Measurements from ENCODE around the gene DPH2. TPM values are rescaled to one million over a fixed set of nuclear protein-coding genes. Genes with fewer than 3 reads are reported as not detected.

The DPH2 gene
- total RNA-seq, 4 donors from 2014 or later, result 13.1 to 29.4 (median 17.1) TPM

- in situ Hi-C loops (cut with MboI; ENCODE audit: low pct_ligation_motif_present in 1 of 4, low pct_unique_long_range_greater_than_20kb in 1 of 4, low sequenced_read_pairs in 3 of 4) (no loop called here), intact Hi-C loops (cut with DNase I; ENCODE audit: low total_unique reads) (no loop called here)
- DNase-seq, result no peak
- H3K4me1 ChIP-seq, result peaks cover 2 to 11% (median 9%) of the 10 kb centered on the region in 4 donors
- TF ChIP-seq CTCF (IDR thresholded peaks at IDR 0.05), result no peak
- TF ChIP-seq POLR2A (IDR thresholded peaks at IDR 0.05), result no peak
- no peak for TF ChIP-seq POLR2AphosphoS5 (IDR thresholded peaks at IDR 0.05)
- TF ChIP-seq EP300 (IDR thresholded peaks at IDR 0.05; ENCODE audit: low read depth), result no peak
- no peaks in the 10 kb centered on the region for H3K27me3 ChIP-seq
- H3K27ac ChIP-seq, result no peak overlapping the region
- no peaks in the 10 kb centered on the region for H3K9me3 ChIP-seq
- whole genome bisulfite sequencing, 2 donors (ENCODE audit: low coverage in 1 of 2), result 89% methylated on average over 8 of the region's 13 CpGs; no CpG with 5 or more reads in 1 of the 2 donors
- H3K36me3 ChIP-seq, result no peaks in the 10 kb centered on the region
- H3K4me3 ChIP-seq, result no peak overlapping the region
These were observed 49.7 kb downstream of the DPH2 start for GRCh38 chr1:44019466-44019948.

DNA sequence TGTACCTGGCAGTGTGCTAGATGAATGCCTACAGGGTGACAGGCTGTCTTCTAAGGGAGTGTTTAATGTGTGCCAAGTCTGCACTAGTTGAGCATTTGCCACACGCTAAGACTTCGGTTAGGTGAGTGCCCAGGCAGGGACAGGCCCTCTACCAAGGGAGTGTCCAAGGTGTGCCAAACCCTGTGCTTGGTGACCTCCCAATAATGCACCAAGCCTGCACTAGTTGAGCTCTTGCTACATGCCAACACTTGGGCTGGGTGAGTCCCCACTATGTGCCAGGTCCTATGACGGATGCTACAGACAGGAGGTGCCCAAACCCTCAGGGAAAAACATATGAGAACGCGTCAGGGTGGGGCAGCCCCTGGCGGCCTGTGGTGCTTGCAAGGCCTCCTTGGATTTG is 50.7 kb downstream of the DPH2 start:
- no peaks in the 10 kb centered on the region for H3K36me3 ChIP-seq
- no peaks in the 10 kb centered on the region for H3K27me3 ChIP-seq
- H3K27ac ChIP-seq, result no peak overlapping the region
- H3K4me3 ChIP-seq, result no peak overlapping the region
- in situ Hi-C loops (cut with MboI; ENCODE audit: low pct_ligation_motif_present in 1 of 4, low pct_unique_long_range_greater_than_20kb in 1 of 4, low sequenced_read_pairs in 3 of 4) (no loop called here), intact Hi-C loops (cut with DNase I; ENCODE audit: low total_unique reads) (no loop called here)
- no peaks in the 10 kb centered on the region for H3K9me3 ChIP-seq
- H3K4me1 ChIP-seq, result peaks cover 0 to 7% (median 5%) of the 10 kb centered on the region in 4 donors
- no peak for DNase-seq
- 94% methylated on average over 6 of the region's 6 CpGs; no CpG with 5 or more reads in 1 of the 2 donors for WGBS, 2 donors (ENCODE audit: low coverage in 1 of 2)
- TF ChIP-seq POLR2AphosphoS5 (IDR thresholded peaks at IDR 0.05), result no peak
- TF ChIP-seq CTCF (IDR thresholded peaks at IDR 0.05), result no peak
- no peak for TF ChIP-seq POLR2A (IDR thresholded peaks at IDR 0.05)
- no peak for TF ChIP-seq EP300 (IDR thresholded peaks at IDR 0.05; ENCODE audit: low read depth)

DNA sequence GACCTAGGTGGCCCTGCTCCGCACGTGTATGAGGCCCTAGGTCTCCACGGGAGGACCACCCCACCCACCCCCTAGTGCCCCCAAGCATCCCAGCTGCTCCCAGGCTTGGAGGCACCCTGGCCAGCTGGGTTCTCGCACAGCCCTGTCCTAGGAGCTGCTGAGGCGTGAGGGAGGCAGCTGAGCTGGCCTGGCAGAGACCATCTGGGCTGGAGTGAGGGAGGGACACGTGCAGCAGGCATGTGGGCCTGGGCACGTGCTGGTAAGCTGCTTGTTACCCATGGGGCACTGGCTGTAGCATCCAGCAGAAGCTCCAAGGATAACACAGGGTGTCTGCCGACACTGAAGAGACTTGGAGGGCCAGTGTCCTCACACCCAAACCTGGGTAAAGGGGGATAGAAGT is 51.3 kb downstream of the DPH2 start:
- H3K27me3 ChIP-seq, result no peaks in the 10 kb centered on the region
- H3K4me3 ChIP-seq, result no peak overlapping the region
- intact Hi-C loops (cut with DNase I; ENCODE audit: low total_unique reads) (no loop called here), in situ Hi-C loops (cut with MboI; ENCODE audit: low pct_ligation_motif_present in 1 of 4, low pct_unique_long_range_greater_than_20kb in 1 of 4, low sequenced_read_pairs in 3 of 4) (no loop called here)
- H3K4me1 ChIP-seq, result peaks cover 3 to 14% (median 10%) of the 10 kb centered on the region in 4 donors
- no peaks in the 10 kb centered on the region for H3K36me3 ChIP-seq
- DNase-seq, result no peak
- H3K27ac ChIP-seq, result no peak overlapping the region
- H3K9me3 ChIP-seq, result no peaks in the 10 kb centered on the region
- no peak for TF ChIP-seq POLR2A (IDR thresholded peaks at IDR 0.05)
- no peak for TF ChIP-seq EP300 (IDR thresholded peaks at IDR 0.05; ENCODE audit: low read depth)
- TF ChIP-seq CTCF (IDR thresholded peaks at IDR 0.05), result no peak
- TF ChIP-seq POLR2AphosphoS5 (IDR thresholded peaks at IDR 0.05), result no peak
- 92% methylated on average over 7 of the region's 8 CpGs; no CpG with 5 or more reads in 1 of the 2 donors for WGBS, 2 donors (ENCODE audit: low coverage in 1 of 2)

DNA sequence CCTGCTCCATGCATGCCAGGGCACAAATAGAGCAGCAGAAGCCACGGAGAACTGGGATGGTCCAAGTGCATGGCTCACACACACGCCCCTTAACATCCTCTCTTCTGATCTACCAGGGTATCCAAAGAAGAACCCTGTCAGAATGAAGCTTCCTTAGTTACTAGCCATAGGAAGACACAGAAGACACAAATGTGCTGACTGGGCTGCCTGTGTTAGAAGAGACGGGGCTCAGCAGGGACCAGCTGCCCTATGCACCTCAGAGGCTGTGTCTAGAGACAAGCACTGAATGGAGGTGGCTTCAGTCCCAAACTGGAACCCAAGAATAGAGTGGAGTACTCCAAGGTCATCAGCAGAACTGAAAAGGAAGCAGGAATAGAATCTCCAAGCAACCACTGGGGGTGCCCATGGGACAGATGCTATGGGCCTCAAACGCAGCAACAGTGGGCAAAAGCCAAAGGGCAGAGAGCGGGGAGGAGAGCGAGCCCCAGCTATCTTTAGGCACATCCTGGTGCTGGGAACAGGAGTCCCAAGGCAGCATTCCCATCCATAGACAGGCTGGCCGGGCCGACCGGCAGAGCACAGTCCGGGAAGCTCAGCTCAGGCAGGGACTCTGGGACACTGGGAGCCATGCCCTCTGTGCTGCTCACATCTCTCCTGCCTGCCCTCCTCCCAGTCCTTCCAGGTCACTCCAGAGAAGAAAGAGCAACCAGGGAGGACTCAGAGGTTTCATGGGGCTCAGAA is 51.9 kb downstream of the DPH2 start:
- DNase-seq, result no peak
- H3K27ac ChIP-seq, result no peak overlapping the region
- no peaks in the 10 kb centered on the region for H3K36me3 ChIP-seq
- no peaks in the 10 kb centered on the region for H3K27me3 ChIP-seq
- H3K4me1 ChIP-seq, result peaks cover 6 to 20% (median 12%) of the 10 kb centered on the region in 4 donors
- in situ Hi-C loops (cut with MboI; ENCODE audit: low pct_ligation_motif_present in 1 of 4, low pct_unique_long_range_greater_than_20kb in 1 of 4, low sequenced_read_pairs in 3 of 4), result no loop called here
- intact Hi-C loops (cut with DNase I; ENCODE audit: low total_unique reads), result no loop called here
- H3K4me3 ChIP-seq, result no peak overlapping the region
- no peaks in the 10 kb centered on the region for H3K9me3 ChIP-seq
- TF ChIP-seq POLR2A (IDR thresholded peaks at IDR 0.05) (no peak), CTCF (IDR thresholded peaks at IDR 0.05) (no peak), EP300 (IDR thresholded peaks at IDR 0.05; ENCODE audit: low read depth) (no peak), POLR2AphosphoS5 (IDR thresholded peaks at IDR 0.05) (no peak)
- 88% methylated on average over 10 of the region's 10 CpGs; no CpG with 5 or more reads in 1 of the 2 donors for WGBS, 2 donors (ENCODE audit: low coverage in 1 of 2)

Other genes with a start within 250 kb of the DPH2 start
- gene ARTN, start 36.2 kb upstream of the DPH2 start, total RNA-seq, result 10 to 100 TPM in 1 of 4 donors, 1 to 10 TPM in 2, under 1 TPM in 1; 0.96 to 17.5 (median 1.9) TPM
- gene IPO13, start 23.1 kb upstream of the DPH2 start, total RNA-seq, result 10 to 100 TPM; 22.7 to 64.9 (median 36.5) TPM
- gene ATP6V0B, start 5.0 kb downstream of the DPH2 start, total RNA-seq, result 100 to 1,000 TPM in 2 of 4 donors, 10 to 100 TPM in 2; 29.2 to 203 (median 97.9) TPM
- gene B4GALT2, start 9.2 kb downstream of the DPH2 start, total RNA-seq, result 10 to 100 TPM; 16.5 to 19.5 (median 18.6) TPM
- 10 to 100 TPM; 13.8 to 22.0 (median 17.6) TPM for gene CCDC24, start 21.6 kb downstream of the DPH2 start, total RNA-seq
- 10 to 100 TPM; 22.4 to 31.8 (median 29.5) TPM for gene SLC6A9, start 61.5 kb downstream of the DPH2 start, total RNA-seq
- gene KLF17, start 148.8 kb downstream of the DPH2 start, total RNA-seq, result not detected
- not detected for gene KLF18, start 171.6 kb downstream of the DPH2 start, total RNA-seq
- 100 to 1,000 TPM in 2 of 4 donors, 10 to 100 TPM in 2; 57.8 to 130 (median 93.6) TPM for gene DMAP1, start 243.5 kb downstream of the DPH2 start, total RNA-seq

All from transverse colon (tissue), 4 donors.